ENCODE data around the gene ZSCAN5A. TPM values are rescaled to one million over a fixed set of nuclear protein-coding genes. Genes with fewer than 3 reads are reported as not detected.
"Not testable (repeated sequence)": the region's sequence is repeated elsewhere in the genome, so short reads cannot be mapped to it uniquely, and the experiment has no call there.

The ZSCAN5A gene
- total RNA-seq, 4 donors from 2014 or later: 1.00 to 26.1 (median 3.6) TPM

DNA sequence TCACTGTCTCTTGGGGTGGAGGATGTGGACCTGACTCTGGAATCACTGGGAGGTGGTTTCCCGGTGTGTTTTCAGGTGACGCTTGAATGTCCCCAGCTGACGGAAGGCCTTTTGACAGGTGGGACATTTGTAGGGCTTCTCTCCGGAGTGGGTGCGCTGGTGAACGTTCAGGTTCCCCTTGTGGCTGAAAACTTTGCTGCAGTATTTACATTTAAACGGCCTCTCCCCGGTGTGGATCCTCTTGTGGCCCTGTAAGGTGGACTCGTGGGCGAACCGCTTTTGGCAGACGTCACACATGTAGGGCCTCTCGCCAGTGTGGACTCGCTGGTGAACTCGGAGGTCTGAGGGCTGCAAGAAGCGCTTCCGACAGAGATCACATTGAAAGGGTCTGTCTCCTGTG, 124.9 kb downstream of the ZSCAN5A start:
- Histone ChIP-seq H3K4me3 (no peak overlapping the region), H3K4me1 (no peaks in the 10 kb centered on the region), H3K9me3 (no peaks in the 10 kb centered on the region), H3K27me3 (peaks cover 0 to 2% (median 0%) of the 10 kb centered on the region in 3 donors), H3K27ac (no peak overlapping the region), H3K36me3 (no peaks in the 10 kb centered on the region)
- ATAC-seq: no peak
- intact Hi-C loops (cut with DNase I; ENCODE audit: low total_unique reads): no loop called here
- no peak for DNase-seq
- TF ChIP-seq POLR2A (IDR thresholded peaks at IDR 0.05): no peak
- no peak for TF ChIP-seq CTCF (IDR thresholded peaks at IDR 0.05 in 4 of 5, conservative IDR thresholded peaks at IDR 0.05 in 1 of 5)
- in situ Hi-C loops (cut with MboI; ENCODE audit: low sequenced_read_pairs in 4 of 4): no loop called here

DNA sequence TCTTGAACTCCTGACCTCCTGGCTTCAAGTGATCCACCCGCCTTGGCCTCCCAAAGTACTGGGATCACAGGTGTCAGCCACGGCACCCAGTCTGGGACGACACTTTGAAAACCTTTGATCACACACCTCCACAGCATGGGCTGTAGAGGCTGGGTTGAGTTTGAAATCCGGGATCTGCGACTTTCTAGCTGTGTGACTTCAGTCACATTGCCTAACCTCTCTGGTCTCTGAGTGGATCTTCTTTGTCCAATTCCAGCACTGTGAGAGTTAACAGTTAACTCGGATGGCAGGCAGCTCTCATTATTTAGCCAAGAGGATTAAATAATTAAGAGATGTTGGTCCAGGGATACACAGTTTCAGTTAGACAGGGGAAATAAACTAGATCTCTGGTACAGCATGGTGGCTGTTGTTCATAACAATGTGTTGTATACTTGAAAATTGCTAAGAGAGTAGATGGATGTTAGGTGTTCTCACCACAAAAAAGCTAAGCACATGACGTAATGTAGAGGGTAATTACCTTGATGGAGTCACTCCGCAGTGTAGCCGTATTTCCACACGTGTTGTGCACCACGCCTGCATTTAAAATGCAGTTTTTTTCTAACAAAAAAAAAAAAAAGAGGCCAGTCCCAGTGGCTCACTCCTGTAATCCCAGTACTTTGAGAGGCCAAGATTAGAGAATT, 136.9 kb downstream of the ZSCAN5A start:
- in situ Hi-C loops (cut with MboI; ENCODE audit: low sequenced_read_pairs in 4 of 4) (no loop called here), intact Hi-C loops (cut with DNase I; ENCODE audit: low total_unique reads) (no loop called here)
- ATAC-seq (no peak), DNase-seq (no peak)
- Histone ChIP-seq H3K36me3 (no peaks in the 10 kb centered on the region), H3K27me3 (peaks cover 0 to 11% (median 3%) of the 10 kb centered on the region in 3 donors), H3K9me3 (no peaks in the 10 kb centered on the region), H3K4me3 (no peak overlapping the region), H3K27ac (no peak overlapping the region), H3K4me1 (no peaks in the 10 kb centered on the region)
- TF ChIP-seq CTCF (IDR thresholded peaks at IDR 0.05 in 4 of 5, conservative IDR thresholded peaks at IDR 0.05 in 1 of 5) (no peak), POLR2A (IDR thresholded peaks at IDR 0.05) (no peak)

- H3K9me3 ChIP-seq: no peaks in the 10 kb centered on the region
- intact Hi-C loops (cut with DNase I; ENCODE audit: low total_unique reads): no loop called here
These were observed 137.8 kb downstream of the ZSCAN5A start for GRCh38 chr19:56176881-56177280.

GRCh38 chr19:56176310-56176709, 138.3 kb downstream of the ZSCAN5A start:
- DNase-seq; in situ Hi-C loops (cut with MboI; ENCODE audit: low sequenced_read_pairs in 4 of 4); intact Hi-C loops (cut with DNase I; ENCODE audit: low total_unique reads); H3K4me1 ChIP-seq; ATAC-seq; H3K36me3 ChIP-seq; H3K27ac ChIP-seq; H3K4me3 ChIP-seq; H3K9me3 ChIP-seq: not testable (repeated sequence)
- H3K27me3 ChIP-seq: peaks cover 0 to 11% (median 3%) of the 10 kb centered on the region in 3 donors

More at GRCh38 chr19:56176881-56177280, 137.8 kb downstream of the ZSCAN5A start:
- in situ Hi-C loops (cut with MboI; ENCODE audit: low sequenced_read_pairs in 4 of 4): no loop called here
- H3K4me1 ChIP-seq: no peaks in the 10 kb centered on the region
- no peak overlapping the region for H3K27ac ChIP-seq
- TF ChIP-seq POLR2A (IDR thresholded peaks at IDR 0.05) (no peak), CTCF (IDR thresholded peaks at IDR 0.05 in 4 of 5, conservative IDR thresholded peaks at IDR 0.05 in 1 of 5) (no peak)
- ATAC-seq: no peak
- no peak overlapping the region for H3K4me3 ChIP-seq
- no peak for DNase-seq
- H3K27me3 ChIP-seq: peaks cover 0 to 11% (median 3%) of the 10 kb centered on the region in 3 donors
- no peaks in the 10 kb centered on the region for H3K36me3 ChIP-seq

- H3K27ac ChIP-seq; ATAC-seq; DNase-seq; H3K4me3 ChIP-seq; H3K4me1 ChIP-seq; H3K9me3 ChIP-seq; intact Hi-C loops (cut with DNase I; ENCODE audit: low total_unique reads); H3K36me3 ChIP-seq; in situ Hi-C loops (cut with MboI; ENCODE audit: low sequenced_read_pairs in 4 of 4): not testable (repeated sequence)
- H3K27me3 ChIP-seq: peaks cover 0 to 11% (median 3%) of the 10 kb centered on the region in 3 donors
These were observed 138.8 kb downstream of the ZSCAN5A start, which contains the start of gene GALP for GRCh38 chr19:56175861-56176307. Gene GALP, plus strand, starts transcription at chr19:56176008. Its CDS starts 1,101 bp downstream, at chr19:56177109.
